Uterus (tissue), 4 donors: ENCODE measurements around the gene TNFRSF11A. TPM values are rescaled to one million over a fixed set of nuclear protein-coding genes. Genes with fewer than 3 reads are reported as not detected.

Source experiments
- DNase-seq, 2 donors: peaks; one replicate each; pipeline ENCODE4 v3.0.0-alpha.2; 2019 to 2020
- H3K27ac ChIP-seq, 2 donors: fragments of 200-600 bp; sonication (generic); 1 replicate in 1 of 2; 2 replicates in 1 of 2; pipeline ENCODE4 v1.5.1; 2016 to 2018
- H3K27me3 ChIP-seq, 2 donors: fragments of 200-600 bp; sonication (generic); one replicate each; pipeline ENCODE4 v1.5.1; 2018 to 2019; ENCODE audit warnings: control low read depth in 1 of 2
- H3K36me3 ChIP-seq, 2 donors: fragments of 200-600 bp; sonication (generic); one replicate each; pipeline ENCODE4 v1.5.1; 2019; ENCODE audit warnings: control low read depth in 1 of 2
- H3K4me1 ChIP-seq, 2 donors: fragments of 200-600 bp; sonication (generic); one replicate each; pipeline ENCODE4 v1.5.1; 2018 to 2019; ENCODE audit warnings: control low read depth in 1 of 2
- H3K4me3 ChIP-seq, 2 donors: fragments of 200-600 bp; sonication (generic); 1 replicate in 1 of 2; 2 replicates in 1 of 2; pipeline ENCODE4 v1.5.1; 2018 to 2019; ENCODE audit warnings: mild to moderate bottlenecking in 1 of 2
- H3K9me3 ChIP-seq, 2 donors: fragments of 200-600 bp; sonication (generic); one replicate each; pipeline ENCODE4 v1.5.1; 2019; ENCODE audit warnings: control low read depth in 1 of 2
- POLR2A ChIP-seq, 2 donors: fragments of 450-650 bp; IDR thresholded peaks; one replicate each; pipeline ENCODE4 v1.6.1; 2016; ENCODE audit warnings: antibody characterized with exemption in 2 of 2, mild to moderate bottlenecking in 1 of 2, moderate library complexity in 1 of 2
- intact Hi-C: fragments of 100-400 bp; cut with DNase I; formaldehyde crosslinking; loops from one replicate; pipeline ENCODE4 v1.15.1; 2023; ENCODE audit warnings: low total_unique reads
- small RNA-seq: library from RNA; depleted of rRNA; stranded (forward); fragments of <200 nt; gene quantifications from one replicate; pipeline ENCODE3, GENCODE V24; 2016
- total RNA-seq, 4 donors: library from RNA; depleted of rRNA in 3 of 4; stranded (reverse); fragments of >200 nt in 3 of 4; gene quantifications; one replicate each; pipeline versions ENCODE4 v1.1.0 to v1.2.4, GENCODE V29; 2014 to 2023
- TF ChIP-seq, protein P1 (sequence below), 4 experiments: fragments of 200-600 bp in 2 of 4; fragments of 450-650 bp in 2 of 4; sonication (generic) in 2 of 4; IDR thresholded peaks; one replicate each; pipeline ENCODE4 v1.5.1; 2016 to 2019; ENCODE audit warnings: antibody characterized with exemption in 4 of 4, mild to moderate bottlenecking in 2 of 4, moderate library complexity in 1 of 4
- donor health status: DM: yes; HTN: yes; CAD: no.

The TNFRSF11A gene
- total RNA-seq, 4 donors from 2014 or later = 0.26 to 7.4 (median 5.1) TPM

DNA sequence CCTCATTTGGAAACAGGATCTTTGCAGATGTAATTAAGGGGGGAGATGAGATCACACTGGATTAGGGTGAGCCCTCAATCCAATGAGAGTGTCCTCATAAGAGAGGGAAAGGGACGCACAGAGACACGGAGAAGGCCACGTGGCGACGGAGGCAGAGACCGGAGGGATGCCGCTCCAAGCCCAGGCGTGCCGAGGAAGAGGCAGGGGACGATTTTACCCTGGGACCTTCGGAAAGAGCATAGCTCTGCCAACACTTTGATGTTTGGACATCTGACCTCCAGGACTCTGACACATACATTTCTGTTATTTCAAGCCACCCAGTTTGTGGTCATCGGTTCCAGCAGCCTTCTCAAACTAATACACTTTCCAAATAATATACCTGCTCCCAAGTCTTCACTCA is 113.3 kb downstream of the TNFRSF11A start:
- intact Hi-C loops = no loop called here
- TF ChIP-seq, protein P1, sequence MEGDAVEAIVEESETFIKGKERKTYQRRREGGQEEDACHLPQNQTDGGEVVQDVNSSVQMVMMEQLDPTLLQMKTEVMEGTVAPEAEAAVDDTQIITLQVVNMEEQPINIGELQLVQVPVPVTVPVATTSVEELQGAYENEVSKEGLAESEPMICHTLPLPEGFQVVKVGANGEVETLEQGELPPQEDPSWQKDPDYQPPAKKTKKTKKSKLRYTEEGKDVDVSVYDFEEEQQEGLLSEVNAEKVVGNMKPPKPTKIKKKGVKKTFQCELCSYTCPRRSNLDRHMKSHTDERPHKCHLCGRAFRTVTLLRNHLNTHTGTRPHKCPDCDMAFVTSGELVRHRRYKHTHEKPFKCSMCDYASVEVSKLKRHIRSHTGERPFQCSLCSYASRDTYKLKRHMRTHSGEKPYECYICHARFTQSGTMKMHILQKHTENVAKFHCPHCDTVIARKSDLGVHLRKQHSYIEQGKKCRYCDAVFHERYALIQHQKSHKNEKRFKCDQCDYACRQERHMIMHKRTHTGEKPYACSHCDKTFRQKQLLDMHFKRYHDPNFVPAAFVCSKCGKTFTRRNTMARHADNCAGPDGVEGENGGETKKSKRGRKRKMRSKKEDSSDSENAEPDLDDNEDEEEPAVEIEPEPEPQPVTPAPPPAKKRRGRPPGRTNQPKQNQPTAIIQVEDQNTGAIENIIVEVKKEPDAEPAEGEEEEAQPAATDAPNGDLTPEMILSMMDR (IDR thresholded peaks at IDR 0.05) = no peak
- no peak for TF ChIP-seq POLR2A (IDR thresholded peaks at IDR 0.05)
- Histone ChIP-seq H3K4me1 (peaks cover 9 to 10% of the 10 kb centered on the region in 2 donors), H3K27me3 (no peaks in the 10 kb centered on the region), H3K36me3 (no peaks in the 10 kb centered on the region), H3K4me3 (no peak overlapping the region), H3K27ac (peak overlapping the region; percentile 78 to 81), H3K9me3 (no peaks in the 10 kb centered on the region)
- DNase-seq = no peak

DNA sequence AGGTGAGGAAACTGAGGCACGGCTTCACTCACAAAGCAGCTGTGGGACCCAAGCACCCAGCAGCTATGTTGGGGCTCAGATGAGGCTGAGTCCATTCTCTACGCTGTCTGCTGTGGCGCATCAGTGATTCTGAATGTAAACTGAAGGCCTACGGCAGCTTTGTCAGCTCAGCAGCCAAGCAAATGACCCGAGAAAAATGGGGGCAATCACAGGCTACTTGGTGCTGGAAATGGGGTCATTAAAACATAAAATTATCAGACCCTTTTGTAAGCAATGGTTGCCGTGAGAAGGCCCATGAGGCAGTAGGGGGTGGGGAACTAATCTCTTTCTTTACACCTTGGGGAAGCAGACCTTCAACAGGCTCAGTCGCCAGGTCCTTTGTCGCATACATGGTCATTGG is 113.8 kb downstream of the TNFRSF11A start:
- H3K27ac ChIP-seq = no peak overlapping the region
- H3K9me3 ChIP-seq = no peaks in the 10 kb centered on the region
- no peaks in the 10 kb centered on the region for H3K27me3 ChIP-seq
- intact Hi-C loops = no loop called here
- DNase-seq = no peak
- H3K4me1 ChIP-seq = peaks cover 9 to 10% of the 10 kb centered on the region in 2 donors
- no peak overlapping the region for H3K4me3 ChIP-seq
- no peaks in the 10 kb centered on the region for H3K36me3 ChIP-seq
- TF ChIP-seq POLR2A (IDR thresholded peaks at IDR 0.05) = no peak
- TF ChIP-seq, protein P1 (IDR thresholded peaks at IDR 0.05) = no peak

Small RNAs within 50 kb of the gene (small RNA-seq; reads per million reads assigned to genes)
- not detected for gene AC100843.2
- gene RF00019 = not detected

Other genes with a start within 250 kb of the TNFRSF11A start
- 10 to 100 TPM; 11.5 to 86.7 (median 30.2) TPM for gene PIGN, start 138.3 kb upstream of the TNFRSF11A start, total RNA-seq
- 10 to 100 TPM; 11.2 to 71.3 (median 26.5) TPM for gene RELCH, start 138.1 kb upstream of the TNFRSF11A start, total RNA-seq
- 10 to 100 TPM in 3 of 4 donors, 1 to 10 TPM in 1; 7.4 to 44.8 (median 15.5) TPM for gene ZCCHC2, start 197.7 kb downstream of the TNFRSF11A start, total RNA-seq